ENCODE data around the gene SLC28A1. TPM values are rescaled to one million over a fixed set of nuclear protein-coding genes. Genes with fewer than 3 reads are reported as not detected.

Gene SLC28A1
- total RNA-seq, 8 experiments from 2014 or later = 0.05 to 0.14 (median 0.14) TPM; not detected in 5

DNA sequence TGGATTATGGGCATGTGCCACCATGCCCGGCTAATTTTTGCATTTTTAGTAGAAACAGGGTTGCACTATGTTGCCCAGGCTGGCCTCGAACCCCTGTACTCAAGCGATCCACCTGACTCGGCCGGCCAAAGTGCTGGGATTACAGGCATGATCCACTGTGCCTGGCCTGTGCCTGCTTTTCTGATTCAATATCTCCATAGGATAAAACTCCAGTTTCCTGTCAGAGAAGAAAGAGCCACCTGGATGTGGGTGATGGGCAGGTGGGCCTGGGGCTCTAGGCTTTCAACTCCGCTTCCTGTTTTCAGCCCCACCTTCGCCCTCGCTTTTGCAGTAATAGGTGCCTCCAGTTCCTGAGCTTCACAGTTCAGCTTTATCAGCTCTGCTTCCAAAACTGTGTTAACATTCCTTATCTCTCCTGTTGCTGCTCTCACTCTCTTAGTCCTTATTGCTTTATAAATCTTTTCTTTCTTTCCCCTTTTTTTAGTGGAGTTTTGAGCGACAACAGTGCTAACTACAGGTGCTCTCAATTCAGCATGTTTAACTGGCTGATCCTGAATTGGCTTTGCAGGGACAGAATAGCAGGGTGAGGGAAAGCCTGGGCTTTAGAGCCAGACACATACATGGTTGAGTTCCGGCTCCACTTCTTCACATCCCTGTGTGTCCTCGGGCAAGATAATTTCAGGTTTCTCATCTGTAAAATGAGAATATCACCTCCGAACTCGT is 76.1 kb downstream of the SLC28A1 start:
- H3K4me3 ChIP-seq = no peak overlapping the region
- 46 to 95% (median 70%) methylated on average over 2 to 10 of the region's 13 CpGs for WGBS, 10 experiments
- in situ Hi-C loops (cut with MboI; ENCODE audit: low pct_unique_long_range_greater_than_20kb in 2 of 9, low sequenced_read_pairs in 9 of 9, unreplicated experiment in 9 of 9) = loop anchor here in 1 of 9 experiments (10.0 to 25.0 kb wide), 2 partner anchors 84 to 177 kb away; no protein-coding TSS in a partner anchor
- H3K27ac ChIP-seq = no peak overlapping the region
- H3K4me1 ChIP-seq (replicated peaks in 1 of 2) = no peaks in the 10 kb centered on the region
- ATAC-seq (replicated peaks in 6 of 8) = peak in 5 of 8 experiments; percentile 19 to 65 (median 43)

DNA sequence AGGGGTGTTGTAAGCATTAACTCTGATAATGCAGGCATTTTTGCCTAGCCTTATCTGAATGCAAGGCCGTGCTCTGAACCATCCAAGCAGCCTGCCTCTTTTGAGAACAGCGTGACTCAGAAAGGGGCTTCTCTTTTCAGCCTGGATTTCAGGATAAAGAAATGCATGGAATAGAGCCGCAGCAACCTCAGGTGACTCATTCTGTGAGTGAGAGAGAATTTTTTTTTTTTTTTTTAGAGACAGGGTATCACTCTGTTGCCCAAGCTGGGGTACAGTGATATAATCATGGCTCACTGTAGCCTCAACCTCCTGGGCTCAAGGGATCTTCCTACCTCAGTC is 76.6 kb downstream of the SLC28A1 start:
- 22 to 93% (median 37%) methylated on average over 1 to 3 of the region's 3 CpGs; no CpG with 5 or more reads in 3 of the 10 experiments for WGBS, 10 experiments
- no peak overlapping the region for H3K4me3 ChIP-seq
- H3K4me1 ChIP-seq (replicated peaks in 1 of 2) = no peaks in the 10 kb centered on the region
- no peak overlapping the region for H3K27ac ChIP-seq
- peak in 5 of 8 experiments; percentile 72 to 99 (median 84) for ATAC-seq (replicated peaks in 6 of 8)
- in situ Hi-C loops (cut with MboI; ENCODE audit: low pct_unique_long_range_greater_than_20kb in 2 of 9, low sequenced_read_pairs in 9 of 9, unreplicated experiment in 9 of 9) = loop anchor here in 1 of 9 experiments (10.0 to 25.0 kb wide), 2 partner anchors 84 to 176 kb away; no protein-coding TSS in a partner anchor

DNA sequence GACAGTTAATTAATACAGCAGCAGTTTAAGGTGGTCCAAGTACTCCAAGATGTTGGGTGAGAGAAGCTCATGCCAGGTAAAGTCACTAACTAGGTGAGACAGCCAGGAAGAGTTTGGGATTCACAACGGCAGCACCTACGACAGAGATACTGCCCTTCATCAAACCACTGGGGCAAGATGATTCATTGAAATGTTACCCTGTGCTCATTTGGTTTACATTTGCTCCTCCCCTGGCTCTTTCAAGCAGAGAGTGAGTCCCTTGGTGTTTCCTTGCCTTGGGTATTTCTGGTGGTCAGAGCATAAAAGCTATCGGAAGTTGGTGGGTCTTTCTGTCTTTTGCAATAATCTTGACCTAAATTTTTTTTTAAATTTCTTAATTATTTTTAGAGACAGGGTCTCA is 77.2 kb downstream of the SLC28A1 start:
- ATAC-seq (replicated peaks in 6 of 8) = no peak
- in situ Hi-C loops (cut with MboI; ENCODE audit: low pct_unique_long_range_greater_than_20kb in 2 of 9, low sequenced_read_pairs in 9 of 9, unreplicated experiment in 9 of 9) = loop anchor here in 1 of 9 experiments (10.0 to 25.0 kb wide), 2 partner anchors 83 to 176 kb away; no protein-coding TSS in a partner anchor
- 21 to 100% (median 78%) methylated on average over 1 to 3 of the region's 3 CpGs; no CpG with 5 or more reads in 2 of the 10 experiments for WGBS, 10 experiments
- Histone ChIP-seq H3K27ac (no peak overlapping the region), H3K4me1 (replicated peaks in 1 of 2) (no peaks in the 10 kb centered on the region), H3K4me3 (no peak overlapping the region)

DNA sequence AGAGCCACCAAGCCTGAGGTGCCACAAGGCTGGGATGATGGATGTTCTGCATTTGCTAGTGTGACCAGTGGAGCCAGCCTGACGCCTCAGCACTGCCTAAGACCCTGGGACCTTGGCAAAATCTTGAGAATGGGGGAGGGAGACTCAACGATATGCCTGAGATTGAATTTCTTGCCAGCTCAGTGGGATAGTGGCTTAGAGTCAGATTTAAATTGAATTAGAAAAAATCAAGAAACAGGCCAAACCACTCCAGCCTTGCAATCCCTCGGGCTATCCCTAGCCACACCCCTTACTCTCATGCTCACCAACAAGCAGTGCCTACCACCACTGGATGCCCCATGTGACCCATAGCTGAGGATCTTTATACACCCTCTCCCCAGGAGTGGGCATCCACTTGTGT is 78.5 kb downstream of the SLC28A1 start:
- Histone ChIP-seq H3K27ac (no peak overlapping the region), H3K4me1 (replicated peaks in 1 of 2) (peaks cover 6 to 8% of the 10 kb centered on the region in 2 donors), H3K4me3 (no peak overlapping the region)
- in situ Hi-C loops (cut with MboI; ENCODE audit: low pct_unique_long_range_greater_than_20kb in 2 of 9, low sequenced_read_pairs in 9 of 9, unreplicated experiment in 9 of 9) = loop anchor here in 1 of 9 experiments (10.0 to 25.0 kb wide), 2 partner anchors 82 to 174 kb away; no protein-coding TSS in a partner anchor
- WGBS, 10 experiments = 29 to 100% (median 54%) methylated on average over 1 to 3 of the region's 3 CpGs; no CpG with 5 or more reads in 5 of the 10 experiments
- peak in 3 of 8 experiments; percentile 11 to 56 (median 39) for ATAC-seq (replicated peaks in 6 of 8)

DNA sequence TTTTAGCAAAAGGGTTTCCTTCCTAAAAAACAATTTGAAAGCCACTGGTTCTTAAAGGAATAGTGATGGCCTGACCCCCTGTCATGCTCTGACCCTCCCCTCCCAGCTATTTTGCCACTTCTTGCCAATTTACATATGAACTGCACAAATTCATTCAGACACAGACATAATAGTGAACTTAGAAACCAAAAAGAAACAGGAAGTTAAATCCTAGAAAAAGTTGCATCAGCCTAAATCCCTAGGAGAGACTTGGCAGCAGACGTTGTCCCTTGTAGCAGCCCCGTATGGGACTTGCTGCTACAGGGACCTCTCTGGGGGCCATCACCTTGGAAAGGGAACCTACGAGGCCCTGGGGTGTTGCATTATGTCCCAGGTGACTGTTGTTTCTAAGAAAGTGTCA is 82.9 kb downstream of the SLC28A1 start:
- WGBS, 10 experiments = 27 to 60% (median 35%) methylated on average over 1 to 3 of the region's 3 CpGs; no CpG with 5 or more reads in 6 of the 10 experiments
- H3K4me1 ChIP-seq (replicated peaks in 1 of 2) = peaks cover 6 to 8% of the 10 kb centered on the region in 2 donors
- H3K27ac ChIP-seq = peak overlapping the region in 1 of 2 donors; percentile 57
- ATAC-seq (replicated peaks in 6 of 8) = no peak
- in situ Hi-C loops (cut with MboI; ENCODE audit: low pct_unique_long_range_greater_than_20kb in 2 of 9, low sequenced_read_pairs in 9 of 9, unreplicated experiment in 9 of 9) = loop anchor here in 1 of 9 experiments (10.0 to 25.0 kb wide), 2 partner anchors 77 to 170 kb away; no protein-coding TSS in a partner anchor
- no peak overlapping the region for H3K4me3 ChIP-seq

DNA sequence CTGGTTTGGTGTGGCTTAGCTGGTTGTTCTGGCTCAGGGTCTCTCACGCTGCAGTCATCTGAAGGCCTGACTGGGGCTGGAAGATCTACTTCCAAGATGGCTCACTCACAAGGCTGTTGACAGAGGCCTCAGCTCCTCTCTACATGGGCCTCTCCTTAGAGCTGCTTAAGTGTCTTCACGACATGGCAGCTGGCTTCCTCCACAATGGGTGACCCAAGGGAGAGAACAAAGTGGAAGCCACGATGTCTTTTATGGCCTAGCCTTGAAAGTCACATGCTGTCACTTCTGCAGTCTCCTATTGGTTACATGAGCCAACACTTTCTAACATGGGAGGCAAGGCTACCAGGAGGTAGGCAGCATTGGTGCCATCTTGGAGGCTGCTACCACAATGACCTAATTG is 83.8 kb downstream of the SLC28A1 start:
- Histone ChIP-seq H3K4me3 (no peak overlapping the region), H3K4me1 (replicated peaks in 1 of 2) (peaks cover 6 to 8% of the 10 kb centered on the region in 2 donors), H3K27ac (no peak overlapping the region)
- ATAC-seq (replicated peaks in 6 of 8) = no peak
- in situ Hi-C loops (cut with MboI; ENCODE audit: low pct_unique_long_range_greater_than_20kb in 2 of 9, low sequenced_read_pairs in 9 of 9, unreplicated experiment in 9 of 9) = loop anchor here in 1 of 9 experiments (10.0 to 25.0 kb wide), 2 partner anchors 76 to 169 kb away; no protein-coding TSS in a partner anchor
- 43 to 100% (median 85%) methylated on average over 1 to 3 of the region's 3 CpGs; no CpG with 5 or more reads in 4 of the 10 experiments for WGBS, 10 experiments

DNA sequence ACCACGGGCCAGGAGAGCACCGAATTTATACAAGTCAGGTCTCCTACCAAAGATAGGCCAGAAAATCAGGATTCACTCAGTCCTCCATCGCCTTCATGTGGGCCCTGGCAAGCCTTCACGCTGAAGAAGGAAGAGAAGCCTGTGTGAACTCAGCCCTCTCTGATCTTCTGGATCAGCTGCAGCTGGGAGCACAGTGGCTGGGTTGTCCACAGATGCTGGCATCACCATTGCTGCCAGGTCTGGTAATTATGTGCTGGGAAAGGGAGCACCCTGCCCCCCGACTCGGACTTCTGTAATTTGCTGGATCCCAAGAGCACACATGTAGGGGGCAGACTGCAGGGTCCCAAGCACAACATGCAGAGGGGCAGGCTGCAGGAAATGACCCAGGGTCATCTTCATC is 84.8 kb downstream of the SLC28A1 start:
- no peak overlapping the region for H3K4me3 ChIP-seq
- peaks cover 6 to 8% of the 10 kb centered on the region in 2 donors for H3K4me1 ChIP-seq (replicated peaks in 1 of 2)
- WGBS, 10 experiments = 40 to 90% (median 80%) methylated on average over 1 to 6 of the region's 6 CpGs; no CpG with 5 or more reads in 1 of the 10 experiments
- in situ Hi-C loops (cut with MboI; ENCODE audit: low pct_unique_long_range_greater_than_20kb in 2 of 9, low sequenced_read_pairs in 9 of 9, unreplicated experiment in 9 of 9) = loop anchor here in 1 of 9 experiments (10.0 to 25.0 kb wide), 2 partner anchors 76 to 168 kb away; no protein-coding TSS in a partner anchor
- ATAC-seq (replicated peaks in 6 of 8) = no peak
- H3K27ac ChIP-seq = no peak overlapping the region

DNA sequence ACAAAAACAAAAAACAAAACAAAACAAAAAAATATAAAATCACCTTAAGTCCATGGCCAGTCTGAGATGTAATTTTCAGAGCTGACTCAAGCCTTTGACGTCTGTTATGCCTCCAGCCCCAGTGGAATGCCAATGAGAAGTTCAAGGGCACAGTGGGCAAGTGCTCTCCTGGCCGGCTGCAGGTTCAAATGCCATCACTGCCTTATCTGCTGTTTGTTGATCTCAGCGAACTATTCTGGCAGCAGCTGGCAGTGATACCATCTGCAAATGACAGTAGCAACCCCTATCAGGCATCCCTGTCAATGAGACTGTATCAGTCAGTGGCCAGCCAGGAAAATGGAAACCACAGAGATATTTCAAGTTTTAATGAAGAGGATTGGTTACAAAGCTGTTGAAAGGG is 86.4 kb downstream of the SLC28A1 start:
- Histone ChIP-seq H3K27ac (no peak overlapping the region), H3K4me3 (no peak overlapping the region), H3K4me1 (replicated peaks in 1 of 2) (peaks cover 6 to 8% of the 10 kb centered on the region in 2 donors)
- in situ Hi-C loops (cut with MboI; ENCODE audit: low pct_unique_long_range_greater_than_20kb in 2 of 9, low sequenced_read_pairs in 9 of 9, unreplicated experiment in 9 of 9) = loop anchor here in 1 of 9 experiments (25.0 kb wide), 1 partner anchor 166 kb away; no protein-coding TSS in a partner anchor
- ATAC-seq (replicated peaks in 6 of 8) = no peak
- WGBS, 10 experiments = 31 to 90% (median 72%) methylated on average over 2 to 3 of the region's 3 CpGs; no CpG with 5 or more reads in 4 of the 10 experiments

DNA sequence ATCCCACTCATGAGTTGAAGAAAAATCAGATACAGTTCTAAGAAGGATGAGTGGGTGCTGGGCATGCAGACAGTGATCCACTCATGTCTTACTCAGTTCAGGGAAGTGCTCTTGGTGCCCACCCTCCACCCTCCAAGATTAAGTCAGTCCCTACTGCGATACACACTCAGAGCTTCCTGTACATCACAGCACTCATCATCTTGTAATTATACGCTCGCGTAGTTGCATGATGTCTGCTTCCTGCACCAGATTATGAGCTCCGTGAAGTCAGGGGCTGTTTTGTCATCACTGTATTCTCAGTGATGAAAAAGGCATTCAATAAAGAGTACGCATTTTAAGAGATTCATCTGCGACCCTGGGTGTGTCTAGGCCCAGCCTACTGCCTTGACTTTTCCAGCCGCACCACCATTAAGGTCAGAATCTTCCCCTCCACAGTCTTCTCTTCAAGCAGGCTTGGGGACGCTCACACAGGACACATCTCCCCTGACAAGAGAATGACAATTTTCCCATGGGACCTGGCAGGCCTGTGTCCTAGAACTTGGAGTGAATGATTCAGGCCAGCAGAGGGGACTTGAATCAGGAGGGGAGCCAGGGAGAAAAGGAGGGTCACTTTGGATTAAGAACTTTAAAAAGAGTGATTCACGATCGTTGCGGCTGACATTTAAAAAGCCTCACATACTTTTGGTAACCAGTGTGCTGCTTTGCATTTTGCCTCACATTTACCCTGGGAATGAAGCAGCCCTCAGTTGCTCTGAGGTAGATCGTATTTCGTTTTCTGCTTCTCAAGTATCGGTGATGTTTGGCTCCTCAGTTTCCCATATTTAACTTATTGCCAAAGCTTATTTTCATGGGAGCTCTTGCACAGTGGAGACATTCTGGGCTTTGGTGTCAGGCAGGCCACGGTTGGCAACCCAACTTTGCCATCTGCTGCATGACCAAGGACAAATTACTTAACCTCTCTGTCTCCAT is 89.3 kb downstream of the SLC28A1 start:
- peak in 2 of 8 experiments; percentile 13 to 84 for ATAC-seq (replicated peaks in 6 of 8)
- Histone ChIP-seq H3K4me1 (replicated peaks in 1 of 2) (no peaks in the 10 kb centered on the region), H3K27ac (no peak overlapping the region), H3K4me3 (no peak overlapping the region)
- 39 to 100% (median 87%) methylated on average over 1 to 13 of the region's 16 CpGs; no CpG with 5 or more reads in 1 of the 10 experiments for WGBS, 10 experiments
- in situ Hi-C loops (cut with MboI; ENCODE audit: low pct_unique_long_range_greater_than_20kb in 2 of 9, low sequenced_read_pairs in 9 of 9, unreplicated experiment in 9 of 9) = loop anchor here in 1 of 9 experiments (25.0 kb wide), 1 partner anchor 164 kb away; no protein-coding TSS in a partner anchor

DNA sequence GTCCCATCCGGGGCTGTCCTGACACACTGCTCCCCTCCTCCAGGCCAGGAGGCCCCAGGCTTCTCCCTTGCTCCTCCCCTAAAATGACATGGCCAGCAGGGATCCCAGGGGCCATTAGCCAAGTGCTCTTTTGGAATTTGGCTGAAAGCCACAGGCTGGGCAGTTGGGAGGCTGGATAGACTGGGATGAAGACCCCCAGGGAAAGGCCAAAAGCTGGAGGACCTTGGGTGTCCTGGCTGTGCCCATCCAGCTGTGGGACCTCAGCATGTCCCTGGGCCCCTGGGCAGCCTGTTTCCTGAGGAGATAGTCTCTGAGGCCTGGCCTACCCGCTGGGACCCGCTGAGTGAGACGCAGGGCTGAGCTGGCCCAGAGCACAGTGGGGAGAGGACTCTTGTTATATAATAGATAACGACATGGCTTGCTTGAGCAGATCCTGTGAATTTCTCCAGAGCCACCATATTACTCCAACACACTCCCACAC is 91.4 kb downstream of the SLC28A1 start:
- Histone ChIP-seq H3K4me3 (no peak overlapping the region), H3K4me1 (replicated peaks in 1 of 2) (no peaks in the 10 kb centered on the region), H3K27ac (no peak overlapping the region)
- WGBS, 10 experiments = 0 to 83% (median 29%) methylated on average over 1 of the region's 5 CpGs; no CpG with 5 or more reads in 5 of the 10 experiments
- in situ Hi-C loops (cut with MboI; ENCODE audit: low pct_unique_long_range_greater_than_20kb in 2 of 9, low sequenced_read_pairs in 9 of 9, unreplicated experiment in 9 of 9) = no loop called here
- no peak for ATAC-seq (replicated peaks in 6 of 8)

DNA sequence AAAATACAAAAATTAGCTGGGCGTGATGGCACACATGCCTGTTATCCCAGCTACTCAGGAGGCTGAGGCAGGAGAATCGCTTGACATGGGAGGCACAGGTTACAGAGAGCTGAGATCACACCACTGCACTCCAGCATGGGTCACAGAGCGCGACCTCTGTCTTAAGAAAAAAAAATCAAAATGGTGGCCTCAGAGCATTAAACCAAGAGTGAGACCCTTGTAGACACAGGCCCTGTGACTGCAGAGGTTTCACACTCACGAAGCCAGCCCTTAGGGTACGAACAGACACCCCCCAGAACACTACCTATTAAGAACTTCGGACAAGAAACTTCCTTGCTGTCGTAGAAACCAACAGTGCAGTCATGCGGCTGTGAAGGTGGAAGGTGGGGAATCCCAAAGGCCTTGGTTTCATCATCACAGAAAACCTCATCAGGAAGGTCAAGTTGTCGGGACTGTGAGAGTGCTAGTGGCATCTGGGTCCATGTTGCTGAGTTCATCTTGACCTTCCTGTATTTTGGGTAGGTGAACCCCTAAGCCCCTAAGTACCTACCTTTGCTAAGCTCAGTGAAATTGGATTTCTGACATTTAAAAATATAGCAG is 92.4 kb downstream of the SLC28A1 start:
- in situ Hi-C loops (cut with MboI; ENCODE audit: low pct_unique_long_range_greater_than_20kb in 2 of 9, low sequenced_read_pairs in 9 of 9, unreplicated experiment in 9 of 9) = no loop called here
- 70 to 100% (median 91%) methylated on average over 1 to 7 of the region's 10 CpGs; no CpG with 5 or more reads in 2 of the 10 experiments for WGBS, 10 experiments
- ATAC-seq (replicated peaks in 6 of 8) = no peak
- Histone ChIP-seq H3K27ac (no peak overlapping the region), H3K4me1 (replicated peaks in 1 of 2) (no peaks in the 10 kb centered on the region), H3K4me3 (no peak overlapping the region)

DNA sequence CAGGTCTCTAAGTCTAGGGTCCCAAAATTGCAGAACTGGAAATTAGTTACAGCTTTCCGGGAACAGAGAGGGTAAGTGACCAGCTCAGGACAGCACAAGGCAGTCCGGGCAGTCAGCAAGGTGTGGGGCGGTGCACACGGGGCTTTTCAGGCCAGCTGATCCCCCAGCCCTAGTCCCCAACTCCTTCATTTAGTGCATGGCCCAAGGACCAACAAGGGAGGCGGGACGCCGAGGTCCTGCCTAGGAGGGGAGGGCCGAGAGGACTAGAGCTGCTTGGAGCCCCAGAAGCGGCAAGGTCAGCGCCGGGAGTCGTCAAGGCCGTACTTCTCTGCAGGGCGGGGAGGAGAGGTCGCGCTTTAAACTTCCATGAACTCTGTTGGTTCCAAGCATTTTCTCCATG is 95.2 kb downstream of the SLC28A1 start:
- Histone ChIP-seq H3K4me3 (peak overlapping the region in 3 of 5 donors; percentile 59 to 91 (median 69)), H3K4me1 (replicated peaks in 1 of 2) (peaks cover 0 to 3% of the 10 kb centered on the region in 2 donors), H3K27ac (no peak overlapping the region)
- in situ Hi-C loops (cut with MboI; ENCODE audit: low pct_unique_long_range_greater_than_20kb in 2 of 9, low sequenced_read_pairs in 9 of 9, unreplicated experiment in 9 of 9) = no loop called here
- WGBS, 10 experiments = 25 to 100% (median 37%) methylated on average over 1 to 13 of the region's 16 CpGs; no CpG with 5 or more reads in 2 of the 10 experiments
- ATAC-seq (replicated peaks in 6 of 8) = no peak
